Gastrocnemius medialis (tissue), 4 donors: ENCODE measurements around the gene ST8SIA3. TPM values are rescaled to one million over a fixed set of nuclear protein-coding genes. Genes with fewer than 3 reads are reported as not detected.

ENCODE experiments used
- ATAC-seq, 2 donors: fragments of 150-250 bp; one replicate each; pipeline ENCODE4 v1.9.1; 2016
- DNase-seq, 2 donors: peaks; one replicate each; pipeline ENCODE4 v3.0.0-alpha.2; 2019
- H3K27ac ChIP-seq, 4 donors: fragments of 200-600 bp; sonication (generic); 1 replicate in 1 of 4; 2 replicates in 3 of 4; pipeline ENCODE4 v1.5.1; 2016 to 2018; ENCODE audit warnings: mild to moderate bottlenecking in 2 of 4, moderate library complexity in 1 of 4
- H3K27me3 ChIP-seq, 3 donors: fragments of 200-600 bp; sonication (generic) in 2 of 3; 1 replicate in 1 of 3; 2 replicates in 2 of 3; pipeline versions ENCODE4 v1.5.1 to v1.6.0; 2016 to 2019; ENCODE audit warnings: mild to moderate bottlenecking in 1 of 3, moderate library complexity in 1 of 3
- H3K36me3 ChIP-seq, 2 donors: fragments of 200-600 bp; sonication (generic) in 1 of 2; one replicate each; pipeline ENCODE4 v1.5.1; 2017 to 2018
- H3K4me1 ChIP-seq, 2 donors: fragments of 200-600 bp; sonication (generic) in 1 of 2; one replicate each; pipeline ENCODE4 v1.5.1; 2016 to 2017; ENCODE audit warnings: mild to moderate bottlenecking in 2 of 2
- H3K4me3 ChIP-seq, 4 donors: fragments of 200-600 bp; sonication (generic) in 3 of 4; 1 replicate in 1 of 4; 2 replicates in 3 of 4; pipeline ENCODE4 v1.5.1; 2016 to 2019; ENCODE audit warnings: mild to moderate bottlenecking in 2 of 4
- H3K9me3 ChIP-seq, 3 donors: fragments of 200-600 bp; sonication (generic) in 2 of 3; 1 replicate in 1 of 3; 2 replicates in 2 of 3; pipeline ENCODE4 v1.5.1; 2016 to 2019
- CTCF ChIP-seq, 5 experiments: fragments of 450-650 bp in 3 of 5; fragments of 200-600 bp in 2 of 5; sonication (generic) in 2 of 5; IDR thresholded peaks in 4 of 5; conservative IDR thresholded peaks in 1 of 5; 1 replicate in 4 of 5; 2 replicates in 1 of 5; pipeline ENCODE4 v1.5.1; 2016 to 2019; ENCODE audit warnings: antibody characterized with exemption in 5 of 5, mild to moderate bottlenecking in 3 of 5, moderate library complexity in 3 of 5
- POLR2A ChIP-seq, 2 donors: fragments of 450-650 bp; IDR thresholded peaks; one replicate each; pipeline ENCODE4 v1.6.1; 2017; ENCODE audit warnings: antibody characterized with exemption in 2 of 2, mild to moderate bottlenecking in 2 of 2, moderate library complexity in 2 of 2
- in situ Hi-C, 4 donors: fragments of 200-750 bp; cut with MboI; loops; one replicate each; pipeline versions ENCODE4 v1.15.0 to v1.8.0; 2017; ENCODE audit warnings: low sequenced_read_pairs in 4 of 4
- intact Hi-C: fragments of 100-400 bp; cut with DNase I; formaldehyde crosslinking; loops from one replicate; pipeline ENCODE4 v1.15.1; 2023; ENCODE audit warnings: low total_unique reads
- total RNA-seq, 4 donors: library from RNA; depleted of rRNA; stranded (reverse); fragments of >200 nt; gene quantifications; one replicate each; pipeline versions ENCODE4 v1.1.0 to v1.2.3, GENCODE V29; 2016

ST8SIA3 gene
- total RNA-seq, 4 donors from 2014 or later = not detected

- Histone ChIP-seq H3K27me3 (no peaks in the 10 kb centered on the region), H3K4me3 (no peak overlapping the region), H3K9me3 (no peaks in the 10 kb centered on the region), H3K36me3 (no peaks in the 10 kb centered on the region), H3K27ac (no peak overlapping the region), H3K4me1 (no peaks in the 10 kb centered on the region)
- intact Hi-C loops = no loop called here
- DNase-seq (no peak), ATAC-seq (no peak)
- TF ChIP-seq POLR2A (IDR thresholded peaks at IDR 0.05) (no peak), CTCF (IDR thresholded peaks at IDR 0.05 in 4 of 5, conservative IDR thresholded peaks at IDR 0.05 in 1 of 5) (no peak)
- in situ Hi-C loops = no loop called here
Observed at GRCh38 chr18:57331718-57332117, 20.6 kb upstream of the ST8SIA3 start.

- DNase-seq (peak in 1 of 2 donors; percentile 69), ATAC-seq (peak; percentile 54 to 94)
- in situ Hi-C loops (no loop called here), intact Hi-C loops (no loop called here)
- Histone ChIP-seq H3K4me3 (no peak overlapping the region), H3K36me3 (no peaks in the 10 kb centered on the region), H3K27me3 (no peaks in the 10 kb centered on the region), H3K4me1 (no peaks in the 10 kb centered on the region), H3K9me3 (no peaks in the 10 kb centered on the region), H3K27ac (no peak overlapping the region)
- TF ChIP-seq CTCF (IDR thresholded peaks at IDR 0.05 in 4 of 5, conservative IDR thresholded peaks at IDR 0.05 in 1 of 5) (no peak), POLR2A (IDR thresholded peaks at IDR 0.05) (no peak)
Observed at GRCh38 chr18:57333940-57334339, 18.4 kb upstream of the ST8SIA3 start.

GRCh38 chr18:57334383-57334782, 18.0 kb upstream of the ST8SIA3 start:
- Histone ChIP-seq H3K36me3 (no peaks in the 10 kb centered on the region), H3K9me3 (no peaks in the 10 kb centered on the region), H3K27ac (no peak overlapping the region), H3K4me3 (no peak overlapping the region), H3K4me1 (no peaks in the 10 kb centered on the region), H3K27me3 (no peaks in the 10 kb centered on the region)
- DNase-seq (no peak), ATAC-seq (no peak)
- no peak for TF ChIP-seq POLR2A (IDR thresholded peaks at IDR 0.05)
- no peak for TF ChIP-seq CTCF (IDR thresholded peaks at IDR 0.05 in 4 of 5, conservative IDR thresholded peaks at IDR 0.05 in 1 of 5)
- in situ Hi-C loops (no loop called here), intact Hi-C loops (no loop called here)

GRCh38 chr18:57336343-57336742, 16.0 kb upstream of the ST8SIA3 start:
- DNase-seq (no peak), ATAC-seq (no peak)
- no peaks in the 10 kb centered on the region for H3K36me3 ChIP-seq
- intact Hi-C loops = no loop called here
- no peaks in the 10 kb centered on the region for H3K9me3 ChIP-seq
- H3K4me3 ChIP-seq = no peak overlapping the region
- H3K27me3 ChIP-seq = no peaks in the 10 kb centered on the region
- in situ Hi-C loops = no loop called here
- TF ChIP-seq POLR2A (IDR thresholded peaks at IDR 0.05) (no peak), CTCF (IDR thresholded peaks at IDR 0.05 in 4 of 5, conservative IDR thresholded peaks at IDR 0.05 in 1 of 5) (no peak)
- H3K27ac ChIP-seq = no peak overlapping the region
- H3K4me1 ChIP-seq = no peaks in the 10 kb centered on the region

GRCh38 chr18:57337890-57338289, 14.5 kb upstream of the ST8SIA3 start:
- in situ Hi-C loops (no loop called here), intact Hi-C loops (no loop called here)
- no peak for ATAC-seq
- no peak for TF ChIP-seq CTCF (IDR thresholded peaks at IDR 0.05 in 4 of 5, conservative IDR thresholded peaks at IDR 0.05 in 1 of 5)
- no peak for TF ChIP-seq POLR2A (IDR thresholded peaks at IDR 0.05)
- no peaks in the 10 kb centered on the region for H3K9me3 ChIP-seq
- no peak overlapping the region for H3K27ac ChIP-seq
- no peak for DNase-seq
- H3K27me3 ChIP-seq = no peaks in the 10 kb centered on the region
- H3K4me3 ChIP-seq = no peak overlapping the region
- H3K4me1 ChIP-seq = no peaks in the 10 kb centered on the region
- no peaks in the 10 kb centered on the region for H3K36me3 ChIP-seq
